Trophoblast cell (in vitro differentiated cells and primary cell): ENCODE data around the gene JADE2.

Source experiments
- DNase-seq, 2 donors: peaks; one replicate each; pipeline ENCODE4 v3.0.0-alpha.2; 2016
- H2AFZ ChIP-seq: 2 replicates; pipeline ENCODE4 v1.6.1; 2013; ENCODE audit warnings: low read length, moderate library complexity, mild to moderate bottlenecking; ENCODE audit not compliant: insufficient read depth, poor library complexity
- H2AK5ac ChIP-seq: 2 replicates; pipeline ENCODE4 v1.6.1; 2013; ENCODE audit warnings: mild to moderate bottlenecking, low read length
- H2BK120ac ChIP-seq: 2 replicates; pipeline ENCODE4 v1.6.1; 2013; ENCODE audit warnings: low read length, mild to moderate bottlenecking, moderate library complexity; ENCODE audit not compliant: insufficient read depth, poor library complexity
- H2BK12ac ChIP-seq: 2 replicates; pipeline ENCODE4 v1.6.1; 2013; ENCODE audit warnings: mild to moderate bottlenecking, low read length, moderate library complexity
- H2BK5ac ChIP-seq: 2 replicates; pipeline ENCODE4 v1.6.1; 2013; ENCODE audit warnings: low read length, low read depth, moderate library complexity, mild to moderate bottlenecking; ENCODE audit not compliant: poor library complexity
- H3K14ac ChIP-seq: 2 replicates; pipeline ENCODE4 v1.6.1; 2013; ENCODE audit warnings: mild to moderate bottlenecking, low read length
- H3K18ac ChIP-seq: 2 replicates; pipeline ENCODE4 v1.6.1; 2013; ENCODE audit warnings: mild to moderate bottlenecking, low read length
- H3K23ac ChIP-seq: 2 replicates; pipeline ENCODE4 v1.6.1; 2013; ENCODE audit warnings: low read length
- H3K27ac ChIP-seq: 2 replicates; pipeline ENCODE4 v1.5.1; 2013; ENCODE audit warnings: low read depth, mild to moderate bottlenecking, inconsistent platforms, low read length, moderate library complexity
- H3K27me3 ChIP-seq: 2 replicates; pipeline ENCODE4 v1.6.1; 2013; ENCODE audit warnings: inconsistent platforms, mild to moderate bottlenecking, low read length, moderate library complexity; ENCODE audit not compliant: insufficient read depth
- H3K36me3 ChIP-seq, 2 experiments: 1 replicate in 1 of 2; 2 replicates in 1 of 2; pipeline ENCODE4 v1.6.1; 2013; ENCODE audit warnings: low read length in 2 of 2, mild to moderate bottlenecking in 2 of 2, moderate library complexity in 1 of 2; ENCODE audit not compliant: insufficient read depth in 2 of 2, control insufficient read depth in 1 of 2
- H3K4ac ChIP-seq: 2 replicates; pipeline ENCODE4 v1.6.1; 2013; ENCODE audit warnings: low read depth, mild to moderate bottlenecking, low read length, moderate library complexity
- H3K4me1 ChIP-seq, 2 experiments: 1 replicate in 1 of 2; 2 replicates in 1 of 2; pipeline ENCODE4 v1.6.1; 2013; ENCODE audit warnings: low read length in 2 of 2, mild to moderate bottlenecking in 2 of 2, moderate library complexity in 1 of 2; ENCODE audit not compliant: insufficient read depth in 2 of 2, control insufficient read depth in 1 of 2
- H3K4me2 ChIP-seq: 2 replicates; pipeline ENCODE4 v1.6.1; 2013; ENCODE audit warnings: inconsistent platforms, mild to moderate bottlenecking, low read length, moderate library complexity
- H3K4me3 ChIP-seq: 2 replicates; pipeline ENCODE4 v1.5.1; 2013; ENCODE audit warnings: mild to moderate bottlenecking, low read depth, low read length, inconsistent platforms
- H3K79me1 ChIP-seq: one replicate; pipeline ENCODE4 v1.6.1; 2013; ENCODE audit warnings: low read length
- H3K79me2 ChIP-seq: 2 replicates; pipeline ENCODE4 v1.6.1; 2013; ENCODE audit warnings: low read length, mild to moderate bottlenecking; ENCODE audit not compliant: control insufficient read depth, insufficient read depth, poor library complexity
- H3K9ac ChIP-seq: 2 replicates; pipeline ENCODE4 v1.6.1; 2013; ENCODE audit warnings: mild to moderate bottlenecking, low read length
- H3K9me3 ChIP-seq: 2 replicates; pipeline ENCODE4 v1.6.1; 2013; ENCODE audit warnings: low read depth, mild to moderate bottlenecking, control low read depth, inconsistent platforms, low read length; ENCODE audit not compliant: insufficient read depth
- H4K12ac ChIP-seq: 2 replicates; pipeline ENCODE4 v1.6.1; 2013; ENCODE audit warnings: low read depth, mild to moderate bottlenecking, low read length, moderate library complexity
- H4K8ac ChIP-seq: 2 replicates; pipeline ENCODE4 v1.6.1; 2013; ENCODE audit warnings: low read depth, mild to moderate bottlenecking, low read length, moderate library complexity
- H4K91ac ChIP-seq: one replicate; pipeline ENCODE4 v1.6.1; 2013; ENCODE audit warnings: low read depth, mild to moderate bottlenecking, low read length, moderate library complexity
- WGBS: extraction: QIAGEN DNeasy Blood & Tissue Kit; methylation state at CpG from one replicate; pipeline ENCODE4 v1.1.7; 2013; ENCODE audit warnings: missing lambda C conversion rate; ENCODE audit not compliant: insufficient read length, insufficient coverage; ENCODE audit errors: extremely low coverage; 5-methylcytosine and 5-hydroxymethylcytosine counted together

JADE2 gene

DNA sequence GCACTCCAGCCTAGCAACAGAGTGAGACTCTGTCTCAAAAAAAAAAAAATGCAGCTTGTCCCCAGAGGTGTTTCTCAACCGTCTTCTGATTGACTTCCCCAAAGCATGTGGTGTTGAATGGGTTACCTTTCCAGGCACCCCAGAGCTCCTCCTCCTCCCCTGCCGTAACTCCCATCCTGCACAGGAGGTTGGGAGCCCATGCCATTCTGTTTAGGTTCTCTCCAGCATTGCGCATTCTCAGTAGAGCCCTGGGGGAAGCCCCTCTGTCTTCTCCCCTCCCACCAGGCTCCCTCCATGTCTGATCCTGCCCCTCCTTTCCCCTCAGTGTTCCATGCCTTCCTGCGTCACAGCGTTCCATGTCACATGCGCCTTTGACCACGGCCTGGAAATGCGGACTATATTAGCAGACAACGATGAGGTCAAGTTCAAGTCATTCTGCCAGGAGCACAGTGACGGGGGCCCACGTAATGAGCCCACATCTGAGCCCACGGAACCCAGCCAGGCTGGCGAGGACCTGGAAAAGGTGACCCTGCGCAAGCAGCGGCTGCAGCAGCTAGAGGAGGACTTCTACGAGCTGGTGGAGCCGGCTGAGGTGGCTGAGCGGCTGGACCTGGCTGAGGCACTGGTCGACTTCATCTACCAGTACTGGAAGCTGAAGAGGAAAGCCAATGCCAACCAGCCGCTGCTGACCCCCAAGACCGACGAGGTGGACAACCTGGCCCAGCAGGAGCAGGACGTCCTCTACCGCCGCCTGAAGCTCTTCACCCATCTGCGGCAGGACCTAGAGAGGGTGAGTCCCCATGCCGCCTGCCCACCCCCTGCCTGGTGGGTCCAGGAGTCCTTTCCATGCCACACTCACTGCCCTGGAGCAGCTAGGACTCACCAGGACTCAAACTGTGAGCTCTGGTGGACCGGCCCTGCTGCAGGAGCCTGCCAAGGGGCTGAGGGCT, 40.6 kb downstream of the JADE2 start:
- DNase-seq: no peak
- Histone ChIP-seq H3K27me3 (no peaks in the 10 kb centered on the region), H3K14ac (no peak overlapping the region), H3K27ac (no peak overlapping the region), H2AK5ac (no peak overlapping the region), H3K23ac (no peak overlapping the region), H3K79me1 (no peaks in the 10 kb centered on the region), H3K36me3 (peaks cover 16 to 17% of the 10 kb centered on the region in 2 experiments), H2BK12ac (no peak overlapping the region), H3K9ac (no peak overlapping the region), H2AFZ (no peak overlapping the region), H3K79me2 (no peaks in the 10 kb centered on the region), H3K18ac (no peak overlapping the region), H4K8ac (no peak overlapping the region), H3K4me1 (no peaks in the 10 kb centered on the region), H3K4me3 (no peak overlapping the region), H4K91ac (no peak overlapping the region), H2BK5ac (no peak overlapping the region), H3K4me2 (no peak overlapping the region), H3K4ac (no peak overlapping the region), H2BK120ac (no peak overlapping the region), H3K9me3 (no peaks in the 10 kb centered on the region), H4K12ac (no peak overlapping the region)
- no CpG with 5 or more reads among the region's 28 CpGs for WGBS

DNA sequence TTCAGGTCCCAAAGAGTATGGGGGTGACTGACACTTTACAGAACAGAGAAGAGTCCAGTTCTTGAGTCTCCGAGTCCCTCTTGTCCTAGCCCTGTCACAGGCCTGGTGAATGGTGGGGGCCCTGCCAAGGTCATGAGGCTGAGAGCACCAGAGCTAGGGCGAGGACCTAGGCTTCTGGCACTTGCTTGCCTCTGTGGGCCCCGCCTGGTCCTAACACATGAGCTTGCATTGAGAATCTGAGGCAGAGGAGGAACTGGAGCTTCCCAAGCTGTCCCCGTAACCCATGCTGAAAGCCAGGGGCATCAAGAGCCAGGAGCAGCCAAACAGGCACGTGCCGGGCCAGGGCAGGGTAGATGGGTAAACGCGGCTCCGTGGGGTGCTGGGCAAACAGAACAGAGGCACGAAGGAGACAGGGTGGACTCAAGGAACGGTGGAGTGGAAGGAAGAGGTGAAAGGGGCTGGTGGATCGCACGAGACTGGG, 41.3 kb downstream of the JADE2 start:
- no peak overlapping the region for H2BK12ac ChIP-seq
- no peak overlapping the region for H3K18ac ChIP-seq
- no peak overlapping the region for H4K8ac ChIP-seq
- H4K12ac ChIP-seq: no peak overlapping the region
- H3K4me2 ChIP-seq: no peak overlapping the region
- no CpG with 5 or more reads among the region's 13 CpGs for WGBS
- no peaks in the 10 kb centered on the region for H3K4me1 ChIP-seq
- DNase-seq: no peak
- H3K4ac ChIP-seq: no peak overlapping the region
- no peak overlapping the region for H3K4me3 ChIP-seq
- peaks cover 16 to 17% of the 10 kb centered on the region in 2 experiments for H3K36me3 ChIP-seq
- H3K79me1 ChIP-seq: no peaks in the 10 kb centered on the region
- H3K79me2 ChIP-seq: no peaks in the 10 kb centered on the region
- H3K23ac ChIP-seq: no peak overlapping the region
- H2AFZ ChIP-seq: no peak overlapping the region
- H4K91ac ChIP-seq: no peak overlapping the region
- no peak overlapping the region for H2BK120ac ChIP-seq
- H2BK5ac ChIP-seq: no peak overlapping the region
- no peak overlapping the region for H3K14ac ChIP-seq
- H3K27ac ChIP-seq: no peak overlapping the region
- H3K27me3 ChIP-seq: no peaks in the 10 kb centered on the region
- H3K9me3 ChIP-seq: no peaks in the 10 kb centered on the region
- H2AK5ac ChIP-seq: no peak overlapping the region
- no peak overlapping the region for H3K9ac ChIP-seq

DNA sequence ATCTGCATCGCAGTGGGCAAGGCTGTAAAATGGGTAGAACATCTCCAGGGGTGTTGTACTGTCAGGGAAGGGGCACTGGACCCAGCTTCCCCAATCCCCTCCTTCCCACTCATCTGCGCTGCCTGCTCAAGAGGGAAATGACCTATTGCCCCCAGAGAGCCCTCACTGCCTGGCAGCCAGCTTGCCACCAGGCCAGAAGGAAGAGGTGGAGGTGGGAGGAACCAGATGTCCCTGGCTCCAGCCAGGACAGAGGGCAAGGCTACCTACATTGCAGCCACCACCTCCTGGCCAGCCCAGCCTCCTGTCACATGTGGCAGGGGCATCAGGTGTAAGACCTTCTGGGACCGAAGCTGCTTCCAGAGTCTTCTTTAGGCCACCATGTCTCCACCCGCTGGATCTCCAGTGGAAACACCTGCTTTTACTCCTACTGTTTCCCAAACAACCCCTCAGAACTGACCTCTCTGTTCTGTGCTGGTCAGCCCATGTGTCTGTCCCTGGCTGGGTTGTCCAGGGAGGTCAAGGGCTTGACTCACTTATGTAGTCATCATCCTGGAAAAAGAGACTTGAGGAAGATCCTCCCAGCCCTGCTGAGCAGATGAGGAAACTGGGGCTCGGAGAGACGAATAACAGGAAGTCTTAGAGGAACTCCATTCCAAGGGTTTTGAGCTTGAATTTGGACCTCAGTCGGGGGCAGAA, 42.3 kb downstream of the JADE2 start:
- WGBS: no CpG with 5 or more reads among the region's 7 CpGs
- H3K4me2 ChIP-seq: no peak overlapping the region
- no peak overlapping the region for H4K12ac ChIP-seq

DNA sequence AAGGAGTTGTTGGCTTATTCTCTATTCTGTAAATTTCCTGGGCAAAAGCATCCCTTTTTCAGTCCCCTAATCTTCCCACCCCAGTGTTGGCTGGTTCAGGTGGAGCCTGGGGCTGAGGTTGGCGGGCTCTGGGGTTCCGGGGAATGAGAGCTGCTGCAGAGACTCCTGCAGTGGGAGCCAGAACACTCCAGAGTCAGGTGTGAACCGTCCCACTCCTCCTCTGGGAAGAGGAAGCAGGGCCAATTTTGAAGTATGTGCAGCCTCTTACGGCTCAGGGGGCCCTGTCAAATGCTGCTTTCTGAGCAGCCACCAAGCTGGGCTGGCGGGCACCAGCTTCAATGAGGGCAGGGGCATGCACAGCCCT, 42.8 kb downstream of the JADE2 start:
- no peak for DNase-seq
- Histone ChIP-seq H2BK120ac (no peak overlapping the region), H3K4me2 (no peak overlapping the region), H3K4ac (no peak overlapping the region), H3K23ac (no peak overlapping the region), H3K9ac (no peak overlapping the region), H2AFZ (no peak overlapping the region), H4K91ac (no peak overlapping the region), H3K14ac (no peak overlapping the region), H3K27ac (no peak overlapping the region), H3K4me1 (no peaks in the 10 kb centered on the region), H2BK12ac (no peak overlapping the region), H2AK5ac (no peak overlapping the region), H4K8ac (no peak overlapping the region), H3K36me3 (peaks cover 11 to 17% of the 10 kb centered on the region in 2 experiments), H3K79me1 (no peaks in the 10 kb centered on the region), H4K12ac (no peak overlapping the region), H3K27me3 (no peaks in the 10 kb centered on the region), H3K18ac (no peak overlapping the region), H2BK5ac (no peak overlapping the region), H3K4me3 (no peak overlapping the region), H3K9me3 (no peaks in the 10 kb centered on the region), H3K79me2 (no peaks in the 10 kb centered on the region)
- no CpG with 5 or more reads among the region's 5 CpGs for WGBS

More for the DNA sequence above, 42.3 kb downstream of the JADE2 start:
- Histone ChIP-seq H3K36me3 (peaks cover 12 to 17% of the 10 kb centered on the region in 2 experiments), H2AFZ (no peak overlapping the region), H2BK12ac (no peak overlapping the region), H3K4me3 (no peak overlapping the region), H3K9ac (no peak overlapping the region), H3K9me3 (no peaks in the 10 kb centered on the region), H2BK5ac (no peak overlapping the region), H2AK5ac (no peak overlapping the region), H3K4me1 (no peaks in the 10 kb centered on the region), H3K4ac (no peak overlapping the region), H3K18ac (no peak overlapping the region), H3K14ac (no peak overlapping the region), H4K8ac (no peak overlapping the region), H3K79me2 (no peaks in the 10 kb centered on the region), H3K79me1 (no peaks in the 10 kb centered on the region), H2BK120ac (no peak overlapping the region), H3K27ac (no peak overlapping the region), H3K23ac (no peak overlapping the region), H3K27me3 (no peaks in the 10 kb centered on the region), H4K91ac (no peak overlapping the region)
- DNase-seq: peak; percentile 22 to 44
